ENCODE results near the gene RTP5. TPM values are rescaled to one million over a fixed set of nuclear protein-coding genes. Genes with fewer than 3 reads are reported as not detected.

RTP5 gene
- total and polyA plus RNA-seq, 2 experiments from 2014 or later, result not detected

- Histone ChIP-seq H3K27ac (no peak overlapping the region), H3K9me2 (replicated peaks; ENCODE audit: insufficient read depth) (no peaks in the 10 kb centered on the region), H3K9me3 (ENCODE audit: low read depth) (no peaks in the 10 kb centered on the region), H3K36me3 (replicated peaks; ENCODE audit: insufficient read depth, low read depth) (no peaks in the 10 kb centered on the region), H3K79me2 (no peaks in the 10 kb centered on the region), H3K4me2 (no peak overlapping the region), H4K20me1 (ENCODE audit: insufficient read depth, poor library complexity, severe bottlenecking) (no peaks in the 10 kb centered on the region), H2AFZ (no peak overlapping the region), H3K4me1 (ENCODE audit: insufficient read depth) (peaks cover 9% of the 10 kb centered on the region), H3K27me3 (no peaks in the 10 kb centered on the region), H3K4me3 (no peak overlapping the region)
- 94% methylated on average over 38 of the region's 40 CpGs for WGBS (ENCODE audit: low lambda C conversion rate, missing lambda C conversion rate)
- DNase-seq (ENCODE audit: low spot score), result no peak
- no peak for TF ChIP-seq CTCF (IDR thresholded peaks at IDR 0.05; ENCODE audit: poor library complexity)
- TF ChIP-seq EZH2 (IDR thresholded peaks at IDR 0.05; ENCODE audit: borderline replicate concordance), result no peak
- TF ChIP-seq EZH2phosphoT487 (IDR thresholded peaks at IDR 0.05; ENCODE audit: low read depth, severe bottlenecking, unreplicated experiment), result no peak
These were observed 33.8 kb downstream of the RTP5 start for GRCh38 chr2:241903121-241904010.

DNA sequence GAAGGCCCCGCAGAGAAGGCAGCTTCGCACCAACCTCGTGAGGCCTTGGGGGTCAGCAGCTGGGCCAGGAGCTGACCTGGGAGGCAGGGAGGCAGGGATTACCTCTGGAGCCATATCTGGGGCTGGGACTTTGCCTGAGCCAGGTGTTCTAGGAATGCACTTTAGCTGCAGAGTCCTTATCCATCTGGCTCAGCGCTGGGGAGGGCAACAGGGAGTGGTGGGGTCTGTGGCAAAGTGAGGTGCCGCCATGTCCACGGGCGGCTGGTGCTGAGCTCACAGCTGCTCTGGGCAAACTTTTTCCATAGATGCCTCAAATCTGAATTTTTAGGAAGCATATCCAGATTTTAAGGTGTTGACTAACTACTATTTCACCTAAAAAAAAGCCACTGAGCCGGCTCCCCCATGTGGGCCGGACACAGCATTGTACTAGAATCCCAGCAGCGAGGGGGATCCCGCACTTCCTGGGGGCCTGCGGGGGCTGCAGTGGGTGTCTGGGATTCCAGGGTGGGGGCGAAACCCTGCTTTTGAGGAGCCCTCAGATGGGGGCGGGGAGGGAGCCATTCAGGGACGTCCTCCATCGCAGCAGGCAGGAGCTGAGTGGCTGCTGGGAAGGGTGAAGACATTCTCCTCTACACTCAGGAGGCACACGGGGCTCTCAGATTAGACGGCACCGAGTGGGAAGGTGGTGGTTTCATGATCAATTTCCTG, 34.6 kb downstream of the RTP5 start:
- TF ChIP-seq EZH2 (IDR thresholded peaks at IDR 0.05; ENCODE audit: borderline replicate concordance), result no peak
- no peak for TF ChIP-seq CTCF (IDR thresholded peaks at IDR 0.05; ENCODE audit: poor library complexity)
- no peak for TF ChIP-seq EZH2phosphoT487 (IDR thresholded peaks at IDR 0.05; ENCODE audit: low read depth, severe bottlenecking, unreplicated experiment)
- no peak for DNase-seq (ENCODE audit: low spot score)
- H3K79me2 ChIP-seq, result no peaks in the 10 kb centered on the region
- no peaks in the 10 kb centered on the region for H3K36me3 ChIP-seq (replicated peaks; ENCODE audit: insufficient read depth, low read depth)
- H3K27me3 ChIP-seq, result no peaks in the 10 kb centered on the region
- H3K4me3 ChIP-seq, result no peak overlapping the region
- H2AFZ ChIP-seq, result no peak overlapping the region
- no peak overlapping the region for H3K27ac ChIP-seq
- H3K4me1 ChIP-seq (ENCODE audit: insufficient read depth), result peaks cover 8% of the 10 kb centered on the region
- no peaks in the 10 kb centered on the region for H3K9me3 ChIP-seq (ENCODE audit: low read depth)
- no peak overlapping the region for H3K4me2 ChIP-seq
- H3K9me2 ChIP-seq (replicated peaks; ENCODE audit: insufficient read depth), result no peaks in the 10 kb centered on the region
- no peaks in the 10 kb centered on the region for H4K20me1 ChIP-seq (ENCODE audit: insufficient read depth, poor library complexity, severe bottlenecking)
- WGBS (ENCODE audit: low lambda C conversion rate, missing lambda C conversion rate), result 88% methylated on average over 19 of the region's 19 CpGs

DNA sequence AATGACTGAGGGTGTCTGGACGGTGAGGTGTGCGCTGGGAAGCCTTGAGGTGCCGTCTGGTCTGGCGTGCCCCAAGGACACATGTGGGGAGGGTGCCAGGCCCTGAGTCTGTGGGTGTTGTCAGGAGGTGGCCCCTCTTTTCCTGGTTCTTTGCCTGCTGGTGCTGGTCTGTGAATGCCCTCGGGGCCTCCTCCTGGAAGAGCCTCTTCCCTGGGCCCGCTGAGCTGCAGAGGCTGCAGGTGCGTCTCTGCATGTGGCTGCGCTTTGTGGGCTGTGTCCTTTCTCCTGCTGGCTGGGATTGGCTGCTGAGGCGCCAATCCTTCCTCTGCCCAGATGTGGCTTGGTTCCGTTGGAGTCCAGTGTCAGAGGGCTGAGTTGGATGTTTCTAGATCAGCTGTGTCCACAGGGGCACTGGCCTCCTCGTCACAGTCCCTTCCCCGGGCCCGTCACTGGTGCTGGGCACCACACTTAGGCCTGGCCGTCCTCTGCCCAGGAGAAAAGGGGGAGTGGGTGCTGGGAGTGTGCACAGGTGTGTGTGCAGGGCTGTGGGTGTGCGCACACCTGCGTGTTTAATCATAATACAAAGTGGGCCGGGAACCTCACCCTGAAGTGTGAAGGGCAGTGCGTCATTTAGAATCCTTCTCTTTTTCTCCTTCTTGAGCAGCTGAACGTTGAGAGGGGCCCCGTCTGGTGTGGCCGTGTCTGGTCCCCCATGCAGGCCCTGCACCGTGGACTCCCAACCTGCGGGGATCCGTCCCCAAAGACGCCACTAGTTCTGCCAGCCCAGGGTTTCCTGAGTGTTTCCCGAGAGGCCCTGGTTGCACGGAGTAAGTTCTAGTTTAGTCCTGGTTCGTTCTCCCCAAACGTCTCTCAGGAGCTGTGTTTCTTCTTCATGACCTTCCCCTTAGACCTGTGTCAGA, 35.5 kb downstream of the RTP5 start:
- DNase-seq (ENCODE audit: low spot score), result no peak
- Histone ChIP-seq H3K79me2 (no peaks in the 10 kb centered on the region), H3K36me3 (replicated peaks; ENCODE audit: insufficient read depth, low read depth) (no peaks in the 10 kb centered on the region), H2AFZ (no peak overlapping the region), H3K4me2 (no peak overlapping the region), H3K4me1 (ENCODE audit: insufficient read depth) (peaks cover 6% of the 10 kb centered on the region), H3K4me3 (no peak overlapping the region), H4K20me1 (ENCODE audit: insufficient read depth, poor library complexity, severe bottlenecking) (no peaks in the 10 kb centered on the region), H3K27ac (no peak overlapping the region), H3K9me2 (replicated peaks; ENCODE audit: insufficient read depth) (no peaks in the 10 kb centered on the region), H3K27me3 (no peaks in the 10 kb centered on the region), H3K9me3 (ENCODE audit: low read depth) (no peaks in the 10 kb centered on the region)
- WGBS (ENCODE audit: low lambda C conversion rate, missing lambda C conversion rate), result 93% methylated on average over 29 of the region's 29 CpGs
- TF ChIP-seq EZH2phosphoT487 (IDR thresholded peaks at IDR 0.05; ENCODE audit: low read depth, severe bottlenecking, unreplicated experiment) (no peak), EZH2 (IDR thresholded peaks at IDR 0.05; ENCODE audit: borderline replicate concordance) (no peak), CTCF (IDR thresholded peaks at IDR 0.05; ENCODE audit: poor library complexity) (no peak)
